Occipital lobe (tissue), 2 donors: ENCODE data around the gene THPO. TPM values are rescaled to one million over a fixed set of nuclear protein-coding genes. Genes with fewer than 3 reads are reported as not detected.
"Not testable (repeated sequence)": the region's sequence is repeated elsewhere in the genome, so short reads cannot be mapped to it uniquely, and the experiment has no call there.

Experiments
- DNase-seq: peaks from one replicate; lab custom pipeline; 2025; lab: John Stamatoyannopoulos, UW
- total RNA-seq: library from RNA; depleted of rRNA; stranded (reverse); fragments of >200 nt; gene quantifications from one replicate; pipeline ENCODE4 v1.2.3, GENCODE V29; 2014

THPO gene
- total RNA-seq, 1 donor from 2014 or later = not detected

- no peak for DNase-seq
Observed at GRCh38 chr3:184351511-184352148, 26.4 kb downstream of the THPO start.

DNA sequence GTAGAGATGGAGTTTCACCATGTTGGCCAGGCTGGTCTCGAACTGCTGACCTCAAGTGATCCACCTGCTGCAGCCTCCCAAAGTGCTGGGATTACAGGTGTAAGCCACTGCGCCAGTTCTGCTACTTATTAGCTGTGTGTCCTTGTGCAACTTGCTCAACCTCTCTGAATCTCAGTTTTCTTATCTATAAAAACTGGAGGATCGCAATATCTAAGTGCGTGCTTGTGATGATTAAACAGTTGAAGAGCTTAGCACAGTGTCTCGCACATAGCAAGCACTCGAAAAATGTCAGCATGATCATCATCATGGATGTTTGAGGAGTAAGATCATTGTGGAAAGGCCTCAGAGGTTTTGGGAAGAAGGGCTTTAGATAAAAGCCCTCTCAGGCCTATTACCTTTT, 27.4 kb downstream of the THPO start:
- no peak for DNase-seq

DNA sequence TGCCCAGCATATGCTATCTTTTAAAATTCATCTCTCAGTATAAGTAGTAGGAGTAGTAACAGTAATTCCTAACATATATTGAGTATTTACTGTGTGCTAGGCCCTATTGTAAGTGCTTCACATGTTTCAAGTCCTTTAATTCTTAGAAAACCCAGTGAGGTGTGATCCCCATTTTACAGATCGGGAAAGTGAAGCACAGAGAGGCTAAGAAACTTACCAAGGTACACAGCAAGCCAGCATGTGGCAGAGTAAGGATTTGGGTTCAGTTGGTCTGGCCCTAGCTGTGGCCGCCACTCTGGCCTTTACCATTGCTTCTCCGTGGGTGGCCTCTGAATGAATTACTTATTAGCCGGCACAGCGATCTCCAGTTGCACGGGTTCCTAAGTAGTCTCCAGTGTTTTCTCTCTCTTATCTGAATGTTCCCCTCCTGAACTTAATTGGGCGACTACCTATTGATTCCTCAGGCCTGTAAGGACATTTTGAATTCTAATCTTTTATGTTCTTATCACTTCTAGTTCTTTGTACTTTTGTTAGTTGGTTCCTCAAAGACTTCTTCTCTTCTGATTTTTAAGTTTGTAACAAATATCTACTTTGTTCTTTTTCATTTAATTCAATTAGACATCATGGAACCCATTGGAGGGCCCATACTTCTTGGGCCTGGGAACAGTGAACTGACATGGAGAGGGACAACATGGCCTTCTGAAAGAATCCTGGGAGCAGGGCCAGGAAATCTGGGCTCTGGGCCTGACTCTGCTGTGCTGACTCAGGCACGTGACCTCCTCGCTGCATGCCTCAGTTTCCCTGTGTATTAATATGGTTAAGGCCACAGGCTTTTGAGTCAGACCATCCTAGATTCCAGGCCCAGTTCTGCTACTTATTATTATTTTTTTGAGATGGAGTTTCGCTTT, 28.2 kb downstream of the THPO start:
- DNase-seq = no peak

GRCh38 chr3:184348057-184348382, 30.0 kb downstream of the THPO start:
- no peak for DNase-seq

DNA sequence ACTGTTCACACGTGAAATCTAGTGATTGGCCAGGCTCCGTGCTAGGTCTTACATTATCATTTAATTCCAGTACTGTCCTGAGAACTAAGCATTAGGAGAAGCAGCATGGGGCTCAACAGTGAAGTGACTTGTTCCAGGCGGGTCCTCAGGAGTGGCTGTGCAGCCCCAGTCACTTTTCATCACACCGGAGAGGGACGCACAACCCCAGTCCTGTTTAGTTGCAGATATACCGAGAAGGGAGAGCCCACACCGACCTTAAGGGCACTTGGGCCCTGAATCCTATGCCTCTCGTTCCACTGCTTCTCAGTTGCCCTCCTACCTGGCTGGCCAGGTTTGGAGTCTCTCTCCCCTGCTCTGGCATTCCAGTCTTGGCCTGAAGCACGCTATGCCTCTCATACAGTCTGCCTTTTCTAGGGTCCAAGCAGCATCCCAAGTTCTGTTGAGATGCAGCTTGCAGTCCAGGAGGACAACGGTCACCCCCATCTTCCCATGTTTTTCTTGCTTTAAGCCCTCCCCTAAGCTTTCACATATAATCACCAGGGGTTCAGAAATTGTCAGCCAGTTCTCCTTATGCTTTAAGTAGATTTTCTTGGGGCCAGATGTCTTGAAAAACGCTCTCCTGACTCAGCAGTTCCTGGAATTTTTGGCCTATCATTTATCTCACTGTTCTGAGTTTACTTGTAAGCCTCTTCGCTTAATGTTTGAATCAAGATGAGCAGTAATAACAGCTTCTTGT, 30.5 kb downstream of the THPO start:
- no peak for DNase-seq

GRCh38 chr3:184346480-184347190, 31.4 kb downstream of the THPO start:
- DNase-seq = no peak

DNA sequence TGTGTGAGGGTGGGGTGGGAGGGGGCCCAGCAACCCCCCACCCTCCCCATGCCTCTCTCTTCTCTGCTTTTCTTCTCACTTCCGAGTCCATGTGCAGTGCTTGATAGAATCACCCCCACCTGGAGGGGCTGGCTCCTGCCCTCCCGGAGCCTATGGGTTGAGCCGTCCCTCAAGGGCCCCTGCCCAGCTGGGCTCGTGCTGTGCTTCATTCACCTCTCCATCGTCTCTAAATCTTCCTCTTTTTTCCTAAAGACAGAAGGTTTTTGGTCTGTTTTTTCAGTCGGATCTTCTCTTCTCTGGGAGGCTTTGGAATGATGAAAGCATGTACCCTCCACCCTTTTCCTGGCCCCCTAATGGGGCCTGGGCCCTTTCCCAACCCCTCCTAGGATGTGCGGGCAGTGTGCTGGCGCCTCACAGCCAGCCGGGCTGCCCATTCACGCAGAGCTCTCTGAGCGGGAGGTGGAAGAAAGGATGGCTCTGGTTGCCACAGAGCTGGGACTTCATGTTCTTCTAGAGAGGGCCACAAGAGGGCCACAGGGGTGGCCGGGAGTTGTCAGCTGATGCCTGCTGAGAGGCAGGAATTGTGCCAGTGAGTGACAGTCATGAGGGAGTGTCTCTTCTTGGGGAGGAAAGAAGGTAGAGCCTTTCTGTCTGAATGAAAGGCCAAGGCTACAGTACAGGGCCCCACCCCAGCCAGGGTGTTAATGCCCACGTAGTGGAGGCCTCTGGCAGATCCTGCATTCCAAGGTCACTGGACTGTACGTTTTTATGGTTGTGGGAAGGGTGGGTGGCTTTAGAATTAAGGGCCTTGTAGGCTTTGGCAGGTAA, 32.5 kb downstream of the THPO start:
- peak; percentile 82 for DNase-seq

- DNase-seq = no peak
Observed at GRCh38 chr3:184344579-184345316, 33.3 kb downstream of the THPO start.

- DNase-seq = no peak
Observed at GRCh38 chr3:184343200-184343876, 34.7 kb downstream of the THPO start.

- no peak for DNase-seq
Observed at GRCh38 chr3:184341925-184342324, 36.1 kb downstream of the THPO start.

DNA sequence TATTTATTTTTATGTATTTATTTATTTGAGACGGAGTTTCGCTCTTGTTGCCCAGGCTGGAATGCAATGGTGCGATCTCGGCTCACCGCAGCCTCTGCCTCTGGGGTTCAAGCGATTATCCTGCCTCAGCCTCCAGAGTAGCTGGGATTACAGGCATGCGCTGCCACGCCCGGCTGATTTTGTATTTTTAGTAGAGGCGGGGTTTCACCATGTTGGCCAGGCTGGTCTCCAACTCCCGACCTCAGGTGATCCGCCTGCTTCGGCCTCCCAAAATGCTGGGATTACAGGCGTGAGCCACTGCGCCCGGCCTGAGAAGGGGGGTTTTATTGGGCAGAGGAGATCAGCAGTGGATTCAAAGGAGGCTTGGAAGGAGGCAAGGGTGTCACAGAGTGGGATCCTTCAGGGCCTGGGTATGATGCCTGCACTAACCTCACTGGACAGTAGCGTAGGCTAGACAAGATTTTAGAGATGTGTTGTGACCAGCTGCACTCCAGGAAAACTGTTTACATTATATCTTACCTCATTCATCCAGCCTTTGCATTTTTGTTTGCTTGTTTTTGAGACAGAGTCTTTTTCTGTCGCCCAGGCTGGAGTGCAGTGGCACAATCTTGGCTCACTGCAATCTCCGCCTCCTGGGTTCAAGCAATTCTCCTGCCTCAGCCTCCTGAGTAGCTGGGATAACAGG, 38.4 kb downstream of the THPO start:
- not testable (repeated sequence) for DNase-seq

- no peak for DNase-seq
Observed at GRCh38 chr3:184339001-184339400, 39.0 kb downstream of the THPO start.

GRCh38 chr3:184338511-184338945, 39.5 kb downstream of the THPO start:
- peak; percentile 87 for DNase-seq

GRCh38 chr3:184337981-184338380, 40.0 kb downstream of the THPO start:
- DNase-seq = no peak

- DNase-seq = peak; percentile 72
Observed at GRCh38 chr3:184337399-184337714, 40.6 kb downstream of the THPO start, which contains the start of gene FAM131A. FAM131A (plus strand) TSS chr3:184337600; CDS start chr3:184337631, 31 bp downstream.

GRCh38 chr3:184336547-184337398, 41.2 kb downstream of the THPO start:
- no peak for DNase-seq

GRCh38 chr3:184335661-184336546, 42.1 kb downstream of the THPO start:
- peak; percentile 79 for DNase-seq
